H4 (cell line): ENCODE results near the gene SLC8A1. TPM values are rescaled to one million over a fixed set of nuclear protein-coding genes. Genes with fewer than 3 reads are reported as not detected.

Source experiments
- DNase-seq: peaks from one replicate; pipeline ENCODE4 v3.0.0-alpha.2; 2015; ENCODE audit warnings: low spot score
- total RNA-seq: library from RNA; depleted of rRNA; stranded (reverse); fragments of >200 nt; shearing (Covaris generic); gene quantifications from 2 replicates; pipeline ENCODE4 v1.2.3, GENCODE V29; 2014

Gene SLC8A1
- total RNA-seq, 1 experiment from 2014 or later, result not detected

- DNase-seq, result no peak
Measured at GRCh38 chr2:40155728-40156127, 296.2 kb downstream of the SLC8A1 start.

DNA sequence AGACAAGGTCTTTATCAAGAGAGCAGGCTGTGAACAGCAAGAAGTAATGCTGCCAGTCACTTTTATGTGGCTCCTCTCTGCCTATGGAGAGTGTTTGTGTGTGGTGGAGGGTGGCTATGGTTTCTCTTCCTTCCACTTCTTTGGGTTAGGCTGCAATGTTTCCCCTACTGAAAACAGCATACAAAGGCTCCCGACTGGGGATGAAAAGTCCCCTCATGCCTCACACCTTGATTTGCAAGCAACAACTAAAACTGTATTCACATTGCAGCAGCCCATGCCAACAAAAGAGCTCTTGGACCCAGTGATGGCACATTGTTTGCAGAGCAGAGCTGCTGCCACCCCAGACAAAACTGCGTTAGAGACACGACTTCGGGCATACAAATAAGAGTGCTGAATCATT, 301.6 kb downstream of the SLC8A1 start:
- no peak for DNase-seq

GRCh38 chr2:40148334-40148733, 303.6 kb downstream of the SLC8A1 start:
- no peak for DNase-seq

DNA sequence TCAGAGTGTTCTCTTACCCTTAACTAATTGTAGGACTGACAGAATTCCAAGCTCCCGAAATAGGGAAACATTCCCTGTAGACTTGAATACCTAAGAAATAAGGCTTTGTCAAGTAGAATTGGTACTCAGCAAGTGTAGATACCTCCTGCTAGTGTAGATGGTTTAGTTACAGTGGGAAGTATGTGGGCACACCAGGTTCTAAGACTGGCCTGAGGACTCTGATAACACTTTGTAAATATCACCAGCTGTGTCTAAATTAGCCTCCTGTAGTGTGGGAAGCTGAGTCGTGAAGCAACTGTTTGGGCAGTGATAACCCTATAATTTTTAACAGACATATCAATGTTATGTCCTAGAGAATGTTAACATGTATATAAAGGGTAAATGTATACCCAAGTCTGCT, 304.5 kb downstream of the SLC8A1 start:
- DNase-seq, result no peak

DNA sequence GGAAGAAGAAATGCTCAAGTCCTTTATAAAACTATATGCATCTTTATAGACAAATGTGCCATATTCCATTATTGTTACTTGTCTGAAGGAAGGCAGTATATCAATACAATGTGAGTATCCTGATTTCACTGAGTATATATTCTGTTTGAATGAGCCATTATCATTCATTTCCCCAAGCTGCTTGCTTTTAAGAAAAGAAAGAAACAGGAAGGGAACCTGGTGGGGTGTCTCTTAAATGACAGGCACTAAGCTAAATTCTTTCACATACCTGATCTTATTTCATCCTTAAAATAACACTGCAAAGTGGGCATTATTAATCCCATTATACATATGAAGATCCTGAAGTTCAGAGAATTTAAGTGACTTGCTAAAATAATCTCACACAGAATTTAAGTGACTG, 307.9 kb downstream of the SLC8A1 start:
- no peak for DNase-seq

- DNase-seq, result no peak
Measured at GRCh38 chr2:40138314-40138713, 313.6 kb downstream of the SLC8A1 start.

DNA sequence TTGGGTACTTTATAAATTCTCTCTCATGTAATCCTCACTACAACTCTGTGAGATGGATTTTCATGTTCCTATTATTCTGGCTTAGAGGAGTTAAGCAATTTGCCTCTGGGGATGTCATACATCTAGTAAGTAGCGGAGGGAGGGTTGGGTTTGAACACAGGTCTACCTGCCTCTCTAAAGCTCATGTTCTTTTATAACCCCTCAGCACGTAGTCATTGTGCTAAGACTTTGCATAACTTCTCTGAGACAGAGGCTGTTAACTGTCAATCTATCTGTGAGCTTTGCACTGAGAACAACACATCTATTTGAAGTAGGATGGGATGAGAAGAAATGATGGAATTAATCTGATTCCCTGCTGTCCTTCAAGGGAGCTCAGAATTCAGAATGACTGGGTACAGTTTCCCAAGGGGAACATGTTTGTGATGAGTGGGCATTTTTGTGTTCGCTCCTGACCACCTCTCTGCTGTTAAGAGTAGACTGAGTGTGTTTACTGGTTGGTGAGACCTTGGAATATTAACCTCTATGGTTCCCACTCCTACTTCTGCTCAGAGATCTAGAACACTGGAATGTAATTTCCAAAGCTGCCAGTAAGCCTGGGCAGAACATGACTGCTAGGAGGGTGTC, 320.7 kb downstream of the SLC8A1 start:
- no peak for DNase-seq

DNA sequence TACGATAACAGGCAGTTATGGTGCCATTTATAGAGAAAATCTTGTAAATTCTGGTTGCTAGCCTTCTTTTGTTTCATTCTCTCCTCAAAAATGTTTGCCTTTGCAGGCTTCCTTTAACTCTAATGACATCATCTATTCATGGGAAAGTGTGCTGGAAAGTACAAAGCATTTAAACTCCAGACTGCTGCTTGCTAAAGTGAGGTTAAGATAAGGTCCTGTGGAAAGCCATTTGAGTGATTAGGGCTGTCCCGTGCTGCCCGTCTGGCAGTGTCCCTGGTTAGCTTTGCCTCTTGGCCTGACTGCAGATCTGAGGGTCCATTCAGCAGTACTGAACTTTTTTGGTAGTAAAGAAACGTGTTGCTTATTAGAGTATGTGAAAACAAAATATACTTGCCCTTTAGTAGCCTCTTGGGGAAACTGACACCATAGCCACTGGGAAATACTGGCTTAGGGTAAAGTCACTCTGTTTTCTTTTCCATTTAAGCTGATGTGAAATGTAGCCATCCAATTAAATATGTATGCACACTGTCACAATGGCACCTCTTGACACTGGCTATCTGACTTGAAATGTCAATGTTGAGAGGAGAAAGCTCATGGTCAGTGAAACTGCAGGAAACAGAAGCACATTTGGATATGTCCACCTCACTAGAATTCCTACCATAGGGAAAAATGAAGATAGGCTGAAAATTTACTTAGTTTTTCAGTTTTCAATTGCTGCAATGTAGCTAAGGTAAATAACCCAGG, 321.5 kb downstream of the SLC8A1 start:
- DNase-seq, result no peak

DNA sequence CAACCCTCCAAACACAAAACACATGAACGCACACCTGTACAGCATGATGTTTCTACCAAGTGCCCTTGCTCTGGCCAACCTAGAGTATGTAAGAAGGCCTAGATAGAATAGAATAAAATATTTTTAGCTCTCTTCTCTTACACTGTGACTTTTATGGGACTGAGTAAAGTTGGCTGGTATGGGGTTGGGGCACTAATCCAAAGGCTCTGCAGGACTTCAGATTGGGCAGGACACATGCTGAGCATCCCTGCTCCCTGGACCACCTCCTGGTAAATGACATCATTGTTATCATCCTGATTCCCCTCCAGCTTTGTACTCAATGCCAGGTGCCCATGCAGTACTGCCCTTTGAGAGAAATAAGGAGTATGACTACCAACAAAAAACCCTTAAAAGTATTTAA, 322.2 kb downstream of the SLC8A1 start:
- no peak for DNase-seq

GRCh38 chr2:40128796-40129195, 323.1 kb downstream of the SLC8A1 start:
- DNase-seq, result no peak

DNA sequence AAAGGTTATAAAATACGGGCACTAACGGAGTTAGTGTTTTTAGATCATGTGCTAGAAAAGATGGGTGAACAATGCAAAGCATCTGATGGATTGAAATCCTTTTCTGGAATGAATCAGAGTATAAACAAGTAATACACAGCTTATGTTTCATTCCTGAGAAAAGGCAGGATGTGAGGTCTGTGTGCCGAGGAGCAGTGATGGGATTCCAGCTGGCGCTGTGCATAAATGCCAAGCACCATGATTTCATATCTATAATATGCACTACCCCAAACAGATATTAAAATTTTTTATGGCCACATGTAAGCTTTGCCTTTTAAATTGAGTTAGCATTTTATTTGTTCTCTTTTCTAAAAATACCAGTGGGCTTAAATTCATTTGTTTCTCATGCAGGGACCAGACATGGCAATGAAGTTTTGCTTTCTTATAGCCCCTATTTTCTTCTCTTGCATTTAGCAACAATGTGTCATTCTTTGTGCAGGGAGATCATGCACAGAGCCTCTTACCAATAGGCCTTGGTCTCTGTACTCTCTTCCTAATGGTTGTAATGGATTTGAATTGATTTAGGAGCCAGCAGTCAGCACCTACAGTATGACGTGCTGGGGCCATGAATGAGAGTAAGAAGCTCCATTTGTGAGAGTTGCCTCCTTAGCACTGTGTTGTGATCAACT, 323.9 kb downstream of the SLC8A1 start:
- no peak for DNase-seq

- no peak for DNase-seq
Measured at GRCh38 chr2:40127146-40127545, 324.7 kb downstream of the SLC8A1 start.

GRCh38 chr2:40126006-40126405, 325.9 kb downstream of the SLC8A1 start:
- DNase-seq, result no peak

DNA sequence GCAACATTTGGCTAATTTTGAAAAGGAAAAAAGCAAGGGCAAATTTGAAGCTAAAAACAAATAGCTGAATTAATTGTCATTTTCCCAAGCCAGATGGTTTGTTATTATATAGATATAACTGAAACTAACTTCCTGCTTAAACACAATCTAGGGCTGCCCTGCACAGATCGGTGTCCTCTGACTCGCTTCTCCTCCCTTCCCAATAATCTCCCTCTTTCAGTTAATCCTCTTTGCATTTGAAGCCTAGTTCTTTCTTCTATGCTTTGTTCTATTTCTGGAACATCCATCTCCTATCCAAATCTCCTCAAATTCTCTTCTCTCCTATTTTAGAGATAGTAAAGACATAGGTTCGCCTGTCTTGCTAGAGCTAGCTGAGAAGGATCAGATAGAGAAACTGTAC, 328.1 kb downstream of the SLC8A1 start:
- DNase-seq, result no peak

- no peak for DNase-seq
Measured at GRCh38 chr2:40123326-40123725, 328.6 kb downstream of the SLC8A1 start.

DNA sequence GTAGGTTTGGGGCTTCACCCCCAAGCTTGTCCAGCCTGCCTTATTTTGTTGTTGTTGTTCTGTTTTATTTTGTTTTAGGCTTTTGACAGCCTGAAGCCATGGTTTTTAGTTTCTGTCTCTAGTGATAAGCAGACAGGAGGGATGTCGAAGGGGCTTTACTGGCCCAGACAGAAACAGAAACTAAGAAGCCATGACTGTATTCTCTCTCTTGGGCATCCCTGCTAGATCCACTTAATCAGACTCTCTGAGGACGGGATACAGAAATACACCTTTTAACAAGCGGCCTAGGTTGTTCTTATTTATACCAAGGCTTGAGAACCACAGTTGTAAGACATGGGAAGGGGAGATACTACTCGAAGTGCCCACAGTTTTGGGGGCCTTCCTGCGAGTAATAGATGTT, 330.9 kb downstream of the SLC8A1 start:
- no peak for DNase-seq

- no peak for DNase-seq
Measured at GRCh38 chr2:40120026-40120425, 331.9 kb downstream of the SLC8A1 start.

- DNase-seq, result no peak
Measured at GRCh38 chr2:40118622-40119021, 333.3 kb downstream of the SLC8A1 start.

GRCh38 chr2:40115894-40116293, 336.0 kb downstream of the SLC8A1 start:
- no peak for DNase-seq

DNA sequence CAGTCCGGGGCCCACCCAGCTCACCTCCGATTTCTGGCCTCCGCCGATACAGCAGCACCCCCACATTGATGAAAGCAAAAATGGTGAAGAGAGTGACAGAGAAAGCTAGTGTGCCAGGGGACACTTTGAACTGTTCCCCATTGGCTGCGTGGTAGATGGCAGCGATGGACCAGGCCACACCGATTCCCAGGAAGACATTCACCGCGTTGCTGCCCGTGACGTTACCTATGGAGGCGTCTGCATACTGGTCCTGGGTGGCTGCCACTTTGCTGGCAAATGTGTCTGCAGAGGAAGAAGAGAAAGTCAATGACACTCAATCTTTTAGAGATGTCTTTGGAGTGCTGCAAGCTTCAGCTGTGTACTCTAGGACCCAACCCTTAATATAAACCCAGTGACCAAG, 336.5 kb downstream of the SLC8A1 start:
- DNase-seq, result no peak

GRCh38 chr2:40113997-40114396, 337.9 kb downstream of the SLC8A1 start:
- no peak for DNase-seq

DNA sequence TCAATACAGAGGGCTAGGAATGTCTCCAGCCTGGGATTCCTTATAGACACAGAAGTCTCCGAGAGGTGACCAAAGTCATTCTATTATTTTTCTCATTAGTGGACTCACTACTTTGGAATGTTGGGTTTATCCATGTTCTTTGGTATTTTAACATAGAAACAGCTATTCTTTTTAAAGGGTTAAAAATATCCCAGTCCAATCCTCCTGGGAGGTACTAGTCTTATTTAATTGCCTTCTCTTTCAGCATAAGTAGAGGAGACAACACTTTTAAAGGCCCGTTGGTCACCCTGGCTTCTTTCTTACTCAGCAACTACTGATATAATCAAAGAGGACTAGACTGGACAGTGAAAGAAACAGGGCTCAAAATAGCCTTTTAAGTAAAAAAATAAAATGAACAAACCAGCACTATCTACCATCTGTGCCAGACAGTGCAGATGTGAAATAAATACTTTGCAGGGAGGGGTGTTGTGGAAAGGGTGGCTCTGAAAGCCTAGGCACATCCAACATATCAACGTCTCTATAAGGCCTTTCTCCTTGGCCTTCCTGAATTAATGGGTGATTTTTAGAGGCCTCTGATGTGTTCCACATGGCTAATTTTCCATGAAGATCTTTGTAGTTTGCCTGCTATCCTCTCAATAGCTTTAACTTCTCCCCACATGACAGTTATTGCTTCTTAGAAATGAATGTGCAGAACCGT, 338.5 kb downstream of the SLC8A1 start:
- DNase-seq, result no peak

- no peak for DNase-seq
Measured at GRCh38 chr2:40109381-40109780, 342.5 kb downstream of the SLC8A1 start.
